H1 (cell line): ENCODE results near the gene CAPN3. TPM values are rescaled to one million over a fixed set of nuclear protein-coding genes. Genes with fewer than 3 reads are reported as not detected.

Experiments used
- CEBPB ChIP-seq: IDR thresholded peaks from 2 replicates; pipeline ENCODE4 v1.6.1; 2012; ENCODE audit warnings: low read depth, low read length
- CHD7 ChIP-seq: fragments of 300-600 bp; sonication (generic); IDR thresholded peaks from 2 replicates; pipeline ENCODE4 v1.7.1; 2012; ENCODE audit warnings: low read length, moderate library complexity, mild to moderate bottlenecking, inconsistent platforms; ENCODE audit not compliant: insufficient replicate concordance
- GABPA ChIP-seq: IDR thresholded peaks from 2 replicates; pipeline ENCODE4 v1.6.1; 2011; ENCODE audit warnings: mild to moderate bottlenecking, low read length, moderate library complexity, borderline replicate concordance; ENCODE audit not compliant: insufficient read depth
- KDM1A ChIP-seq: fragments of 200-600, 300-600 bp; sonication (generic); IDR thresholded peaks from 2 replicates; pipeline ENCODE4 v1.7.1; 2016; ENCODE audit warnings: mild to moderate bottlenecking, low read length, borderline replicate concordance
- RBBP5 ChIP-seq: IDR thresholded peaks from 2 replicates; pipeline ENCODE4 v1.7.1; 2012; ENCODE audit warnings: low read depth, mild to moderate bottlenecking, inconsistent platforms, low read length, moderate library complexity, borderline replicate concordance
- polyA plus RNA-seq, 7 experiments: library from polyadenylated mRNA; depleted of rRNA in 3 of 7; stranded (reverse) in 5 of 7; unstranded in 2 of 7; fragments of >200 nt in 5 of 7; fragments of 200-250 nt in 2 of 7; gene quantifications; 1 replicate in 5 of 7; 2 replicates in 1 of 7; 4 replicates in 1 of 7; pipeline versions ENCODE4 v1.2.1 to v1.2.3, GENCODE V29; 2011 to 2013; ENCODE audit warnings: missing spikeins in 2 of 7, mixed read lengths in 2 of 7
- total RNA-seq: library from RNA; stranded (reverse); fragmentation: NEBNext Ultra II Directional; extraction: Animal tissue kit (Norgen Biotek cat#: 25700); gene quantifications from 2 replicates; pipeline ENCODE4 v1.2.1, GENCODE V29; 2021

CAPN3 gene
- total and polyA plus RNA-seq, 2 of the 8 experiments (the other 6 are each of a cell fraction or from before 2014, with no cell fraction given), result 0.80 to 2.1 TPM

- TF ChIP-seq CHD7 (no peak), GABPA (no peak), RBBP5 (no peak), CEBPB (no peak), KDM1A (no peak)
Measured at GRCh38 chr15:42401544-42402454, 42.5 kb downstream of the CAPN3 start (continued).
